Measurements from ENCODE around the gene FAM53B.
A peak's percentile ranks its signal among the peaks of the same experiment; 100 is the strongest.
"Not testable (repeated sequence)": the region's sequence is repeated elsewhere in the genome, so short reads cannot be mapped to it uniquely, and the experiment has no call there.

FAM53B gene, protein sequence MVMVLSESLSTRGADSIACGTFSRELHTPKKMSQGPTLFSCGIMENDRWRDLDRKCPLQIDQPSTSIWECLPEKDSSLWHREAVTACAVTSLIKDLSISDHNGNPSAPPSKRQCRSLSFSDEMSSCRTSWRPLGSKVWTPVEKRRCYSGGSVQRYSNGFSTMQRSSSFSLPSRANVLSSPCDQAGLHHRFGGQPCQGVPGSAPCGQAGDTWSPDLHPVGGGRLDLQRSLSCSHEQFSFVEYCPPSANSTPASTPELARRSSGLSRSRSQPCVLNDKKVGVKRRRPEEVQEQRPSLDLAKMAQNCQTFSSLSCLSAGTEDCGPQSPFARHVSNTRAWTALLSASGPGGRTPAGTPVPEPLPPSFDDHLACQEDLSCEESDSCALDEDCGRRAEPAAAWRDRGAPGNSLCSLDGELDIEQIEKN

DNA sequence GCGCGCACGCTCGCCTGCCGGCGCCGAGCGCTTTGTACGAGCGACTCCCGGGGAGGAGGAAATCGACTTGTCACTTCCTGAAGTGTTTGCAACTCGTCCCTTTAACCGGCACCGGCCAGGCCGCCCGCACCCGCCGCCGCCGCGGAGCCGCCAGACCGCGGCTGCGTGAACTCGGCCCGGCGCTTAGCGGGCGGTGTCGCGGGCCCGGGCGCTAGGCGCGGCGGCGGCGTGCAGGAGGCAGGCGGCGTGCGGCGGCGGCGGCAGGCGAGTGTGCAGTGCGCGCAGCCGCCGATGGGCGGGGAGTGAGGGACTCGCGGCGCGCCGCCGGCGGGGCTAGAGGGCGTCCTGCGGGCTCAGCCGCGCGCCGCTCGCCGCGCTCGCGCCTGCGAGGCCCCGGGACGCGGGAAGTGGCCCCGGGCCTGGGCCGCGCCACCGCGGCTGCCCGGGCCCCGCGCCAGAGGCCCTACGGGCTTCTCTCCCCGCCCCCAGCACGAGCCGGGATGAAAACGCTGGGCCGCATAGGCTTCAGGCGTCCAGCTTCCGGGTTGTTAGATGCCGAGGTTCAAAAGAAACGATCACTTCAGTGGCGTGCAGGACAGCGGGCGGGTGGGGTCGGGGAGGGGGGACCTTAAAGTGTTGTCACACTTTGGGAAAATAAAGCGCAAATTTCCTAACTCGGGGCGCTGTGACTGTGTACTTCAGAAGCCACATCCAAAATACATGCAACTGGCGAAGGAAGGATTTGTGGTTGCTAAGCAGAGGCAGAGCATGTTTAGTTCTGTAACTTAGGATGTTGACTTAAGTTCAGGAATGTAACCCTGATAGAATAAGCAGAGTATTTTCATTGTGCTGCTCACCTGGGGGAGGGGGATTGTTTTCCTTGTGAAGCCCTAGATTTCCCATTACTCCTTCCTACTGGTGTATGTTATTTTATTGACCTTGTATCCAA, at the start of gene FAM53B:
Gene FAM53B, minus strand, starts transcription at position 277 of the 949 bp plus-strand sequence. CDS start 37,665 bp downstream, outside the sequence.
- peak; percentile 75 for DNase-seq

DNA sequence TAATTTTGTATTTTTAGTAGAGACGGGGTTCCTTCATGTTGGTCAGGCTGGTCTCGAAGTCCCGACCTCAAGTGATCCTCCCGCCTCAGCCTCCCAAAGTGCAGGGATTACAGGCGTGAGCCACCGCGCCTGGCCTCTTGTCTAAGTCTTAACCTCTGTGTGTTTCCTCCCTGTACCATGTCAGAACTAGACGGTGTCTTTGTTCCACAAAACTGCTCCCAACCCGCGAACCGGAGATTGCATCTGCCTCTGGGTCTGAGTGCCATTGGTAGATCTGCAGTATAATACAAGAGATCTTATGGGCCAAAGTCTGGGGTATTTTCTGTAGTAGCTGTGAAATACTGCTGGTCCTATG, 48.8 kb upstream of the FAM53B start:
- DNase-seq: no peak

DNA sequence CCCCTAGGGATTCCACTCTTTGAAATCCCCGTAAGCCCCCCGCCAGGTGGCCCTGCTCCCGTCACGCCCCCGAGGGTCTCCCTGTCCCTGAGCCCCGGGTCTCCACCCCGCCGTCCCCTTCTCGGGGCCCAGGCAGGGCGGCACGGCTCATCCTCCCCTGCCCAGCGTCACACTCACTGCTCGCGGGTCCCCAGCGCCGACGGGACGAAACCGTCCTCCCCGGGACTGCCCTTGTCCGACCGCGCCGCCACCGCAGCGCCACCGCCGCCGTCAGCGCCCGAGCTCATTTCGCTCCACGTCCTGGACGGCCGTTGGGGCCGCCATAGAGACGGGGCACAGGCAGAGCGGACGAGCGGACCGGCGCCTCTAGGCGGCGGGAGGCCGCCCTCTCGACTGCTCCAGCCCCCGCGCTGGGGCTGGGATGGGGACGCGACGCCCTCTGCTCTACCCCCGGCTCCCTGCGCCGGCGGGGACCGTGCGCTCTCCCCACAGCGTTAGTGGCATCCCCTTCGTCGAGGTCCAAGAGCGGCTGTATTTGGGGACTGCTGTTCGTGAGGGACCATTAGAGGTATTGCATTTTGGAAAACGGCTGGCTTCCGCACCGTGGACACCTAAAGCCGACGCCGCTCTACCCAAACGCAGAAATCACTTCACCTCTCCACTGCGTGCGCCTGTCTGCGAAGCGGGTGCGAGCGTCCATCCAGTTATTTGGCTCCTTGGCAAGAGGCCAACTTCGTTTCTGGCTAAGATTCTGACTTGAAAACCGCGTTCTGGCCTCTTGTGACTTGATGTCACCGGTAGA, 47.6 kb upstream of the FAM53B start, which contains the start of gene EEF1AKMT2:
Gene EEF1AKMT2, minus strand, starts transcription at position 341 of the 802 bp plus-strand sequence. Its CDS starts 54 bp downstream, at position 287.
- peak; percentile 78 for DNase-seq

DNA sequence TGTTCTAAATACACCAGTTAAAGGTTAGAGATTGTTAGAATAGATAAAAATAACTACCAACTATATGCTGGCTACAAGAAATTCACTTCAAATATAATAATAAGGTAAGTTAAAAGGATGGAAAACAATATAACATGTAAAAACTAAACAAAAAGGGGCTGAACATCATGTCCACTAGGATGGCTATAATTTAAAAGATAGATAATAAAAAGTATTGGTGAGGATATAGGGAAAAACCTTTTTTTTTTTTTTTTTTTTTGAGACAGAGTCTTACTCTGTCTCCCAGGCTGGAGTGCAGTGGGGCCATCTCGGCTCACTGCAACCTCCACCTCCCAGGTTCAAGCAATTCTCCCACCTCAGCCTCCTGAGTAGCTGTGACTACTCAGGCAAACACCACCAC, 38.7 kb upstream of the FAM53B start:
- not testable (repeated sequence) for DNase-seq

DNA sequence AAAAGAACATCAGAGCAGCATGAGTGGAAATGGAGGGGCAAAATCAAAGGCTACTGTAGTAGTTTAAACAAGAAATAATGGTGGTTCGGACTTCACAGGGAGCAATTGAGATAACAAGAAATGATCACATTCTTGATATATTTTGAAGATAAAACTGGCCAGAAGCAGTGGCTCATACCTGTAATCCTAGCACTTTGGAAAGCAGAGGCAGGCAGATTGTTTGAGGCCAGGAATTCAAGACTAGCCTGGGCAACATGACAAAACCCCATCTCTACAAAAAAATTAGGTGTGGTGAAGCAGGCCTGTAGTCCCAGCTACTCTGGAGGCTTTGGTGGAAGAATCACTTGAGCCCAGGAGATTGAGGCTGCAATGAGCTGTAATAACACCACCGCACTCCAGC, 24.6 kb upstream of the FAM53B start:
- DNase-seq: no peak

DNA sequence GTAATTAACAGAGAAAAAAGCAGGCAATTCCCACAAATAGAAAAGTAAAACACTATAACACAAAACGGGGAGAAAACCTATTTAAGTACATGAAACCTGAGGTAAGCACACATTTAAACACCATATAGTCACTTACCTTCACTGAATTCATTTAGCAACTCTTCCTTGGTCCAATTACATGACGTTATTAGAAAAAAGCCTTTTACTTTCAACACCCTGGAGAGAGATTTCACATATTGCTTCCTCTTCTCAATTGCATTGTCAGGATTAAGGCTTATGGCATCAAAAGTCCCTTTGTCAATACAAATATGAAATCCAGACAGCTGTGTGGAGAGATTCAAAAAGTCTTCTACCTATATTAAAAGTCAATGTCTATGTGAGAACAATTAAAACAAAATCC, 21.1 kb upstream of the FAM53B start:
- no peak for DNase-seq

DNA sequence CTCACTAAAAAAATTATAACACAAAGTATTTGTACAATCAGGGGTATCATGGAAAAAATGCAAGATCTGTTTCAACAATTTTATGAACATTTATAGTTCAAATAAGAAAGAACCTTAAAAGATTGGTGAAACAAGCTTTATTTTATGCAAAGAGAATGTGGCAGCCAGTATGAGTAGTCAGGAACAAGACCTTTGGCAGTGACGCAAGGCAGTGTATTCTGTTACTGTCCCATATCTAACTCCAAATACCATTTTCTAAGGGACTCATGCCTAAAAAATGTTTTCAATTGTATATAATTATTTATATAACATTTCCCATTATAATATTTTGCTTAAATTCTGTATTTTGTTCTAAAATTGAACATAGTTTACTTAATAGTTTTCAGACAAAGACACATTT, 19.1 kb upstream of the FAM53B start:
- no peak for DNase-seq

DNA sequence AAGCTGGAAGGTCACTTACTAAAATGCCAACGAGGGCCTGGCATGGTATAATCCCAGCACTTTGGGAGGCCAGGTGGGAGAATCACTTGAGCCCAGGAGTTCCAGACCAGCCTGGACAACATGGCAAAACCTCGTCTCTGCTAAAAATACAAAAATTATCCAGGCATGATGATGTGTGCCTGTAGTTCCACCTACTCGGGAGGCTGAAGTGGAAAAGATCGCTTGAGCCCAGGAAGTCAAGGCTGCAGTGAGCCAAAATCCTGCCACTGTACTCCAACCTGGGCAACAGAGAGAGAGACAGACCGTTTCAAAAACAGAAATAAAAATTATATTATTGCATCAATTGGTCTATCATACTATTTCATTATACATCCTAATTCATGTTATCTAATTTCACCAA, 18.1 kb upstream of the FAM53B start:
- no peak for DNase-seq

DNA sequence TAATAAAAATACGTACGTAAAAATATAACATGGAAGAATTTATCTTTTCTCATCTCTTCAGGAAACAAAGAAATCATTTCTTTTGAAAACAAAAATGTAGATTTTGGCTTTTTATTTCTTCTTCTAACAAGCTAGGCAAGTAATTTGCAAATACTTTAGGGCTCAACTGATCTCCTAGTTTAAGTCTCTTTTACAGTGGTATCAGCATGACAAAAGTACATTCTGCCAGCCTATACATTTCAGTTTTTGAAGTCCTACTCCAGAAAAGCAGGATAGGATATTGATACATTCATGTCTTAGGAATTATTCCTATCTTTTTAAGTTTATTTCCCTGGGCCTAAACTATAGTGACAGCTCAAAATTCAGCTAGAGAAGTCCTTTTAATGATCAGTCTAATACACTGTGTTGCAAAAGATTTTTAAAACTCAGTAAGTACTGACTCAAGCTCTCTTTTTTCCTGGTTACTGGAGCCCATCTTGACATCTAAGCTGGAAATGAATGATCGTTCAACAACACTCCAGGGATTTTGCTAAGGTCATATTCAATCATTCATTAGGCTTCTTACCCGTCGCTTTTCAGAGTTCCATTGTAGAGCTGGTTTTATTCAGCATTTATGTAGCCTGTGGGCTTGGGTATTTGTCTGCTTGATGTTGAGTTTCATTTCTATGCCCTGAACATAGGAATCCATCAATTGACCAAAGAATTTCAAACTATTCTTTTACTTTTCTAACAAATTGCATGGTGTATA, 12.2 kb upstream of the FAM53B start:
- no peak for DNase-seq

DNA sequence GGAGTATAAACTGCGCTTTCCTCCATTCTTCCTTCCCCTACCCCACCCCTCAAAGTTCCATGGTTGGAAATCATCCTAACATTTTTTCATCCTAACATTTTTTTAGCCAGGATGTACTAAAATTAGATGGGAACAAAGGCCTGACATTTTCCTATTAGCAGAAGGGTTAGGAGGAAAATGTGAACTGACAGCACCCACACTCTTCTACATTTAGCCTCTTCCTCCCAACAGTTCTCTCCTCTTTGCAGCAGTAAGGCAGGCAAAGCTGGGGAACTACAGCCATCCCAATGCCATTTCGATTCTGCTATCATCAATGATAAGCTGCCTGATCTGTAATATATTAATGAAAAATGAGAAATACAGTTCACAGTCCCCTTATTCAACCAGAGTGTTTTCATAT, 11.4 kb upstream of the FAM53B start:
- no peak for DNase-seq

DNA sequence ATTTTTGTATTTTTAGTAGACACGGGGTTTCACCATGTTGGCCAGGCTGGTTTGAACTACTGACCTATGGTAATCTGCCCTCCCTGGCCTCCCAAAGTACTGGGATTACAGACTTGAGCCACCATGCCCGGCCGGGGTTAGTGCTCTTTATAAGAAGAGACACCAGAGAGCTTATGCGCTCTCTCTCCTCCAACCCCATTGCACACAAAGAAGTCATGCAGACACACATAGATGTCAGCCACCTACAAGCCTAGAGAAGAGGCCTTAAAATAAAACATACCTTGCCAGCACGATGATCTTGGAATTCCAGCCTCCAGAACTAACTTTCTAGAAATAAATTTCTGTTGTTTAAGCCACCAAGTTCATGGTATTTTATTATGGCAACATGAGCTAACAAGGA, 10.0 kb upstream of the FAM53B start:
- DNase-seq: no peak

DNA sequence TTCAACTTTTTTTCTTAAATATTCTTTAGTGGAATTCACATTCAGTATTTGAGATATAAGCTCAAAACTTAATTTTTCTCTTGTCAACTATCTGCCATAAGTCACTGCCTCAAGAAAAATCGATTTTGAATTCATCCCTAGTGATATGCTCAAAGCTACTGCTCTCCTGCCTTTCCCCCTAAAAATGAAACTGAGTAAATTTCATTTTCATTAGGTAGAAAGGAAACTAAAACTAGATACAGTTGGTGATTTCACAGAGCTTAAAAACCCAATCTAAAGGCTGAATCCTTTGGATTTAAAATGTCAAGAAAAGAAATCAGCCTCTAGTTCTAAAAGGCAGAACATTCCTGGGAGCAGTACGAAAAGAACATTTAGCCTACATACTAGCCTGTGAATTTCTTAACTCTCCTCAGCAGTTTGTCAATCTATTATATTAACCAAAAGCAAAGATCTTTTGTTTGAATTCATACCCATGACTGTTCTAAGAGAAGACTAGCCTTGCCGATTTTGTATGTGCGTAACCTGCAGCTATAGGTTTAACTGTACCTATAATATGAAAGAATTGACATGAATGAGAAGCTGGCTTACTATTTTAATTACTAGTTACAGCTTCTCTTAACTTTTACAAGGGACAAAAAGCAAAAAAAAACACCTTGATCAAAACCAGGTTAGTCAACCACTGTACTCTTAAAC, 4.9 kb upstream of the FAM53B start:
- DNase-seq: no peak

DNA sequence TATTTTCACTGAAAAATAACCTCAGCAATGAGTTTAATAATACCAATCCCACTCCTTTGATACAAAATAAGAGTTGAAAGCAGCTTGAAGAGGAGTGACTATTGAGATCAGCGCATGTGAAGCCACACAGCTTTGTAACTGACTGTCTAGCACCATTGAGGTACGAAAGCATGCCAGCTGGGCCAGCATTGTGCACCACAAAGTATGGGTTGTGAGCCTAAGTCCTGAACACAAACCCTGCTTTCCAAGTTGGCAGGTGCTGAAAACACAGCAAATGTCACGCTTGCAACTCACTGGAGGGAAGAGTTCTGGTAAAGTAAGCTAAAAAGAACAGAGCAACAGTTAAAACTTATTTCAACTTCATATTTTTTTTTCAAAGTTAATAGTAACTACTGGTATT, 4.0 kb upstream of the FAM53B start:
- no peak for DNase-seq

DNA sequence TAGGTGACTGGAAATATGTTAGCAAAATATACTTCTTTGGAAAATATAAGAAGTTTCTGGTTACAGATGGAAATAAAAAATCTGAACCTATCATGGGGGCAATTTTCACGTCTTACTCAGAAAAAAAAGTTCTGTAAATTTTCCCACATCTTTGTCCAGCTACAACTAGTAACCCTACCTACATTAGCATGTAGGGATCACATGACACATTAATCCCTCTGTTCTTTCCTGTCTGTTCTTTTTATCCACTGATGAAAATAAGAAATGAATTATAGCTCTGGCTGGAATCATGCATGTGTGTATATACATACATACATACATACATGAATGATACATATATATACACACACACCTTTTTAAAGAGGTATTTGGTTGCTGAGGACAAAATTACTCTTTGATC, 3.6 kb upstream of the FAM53B start:
- DNase-seq: no peak

DNA sequence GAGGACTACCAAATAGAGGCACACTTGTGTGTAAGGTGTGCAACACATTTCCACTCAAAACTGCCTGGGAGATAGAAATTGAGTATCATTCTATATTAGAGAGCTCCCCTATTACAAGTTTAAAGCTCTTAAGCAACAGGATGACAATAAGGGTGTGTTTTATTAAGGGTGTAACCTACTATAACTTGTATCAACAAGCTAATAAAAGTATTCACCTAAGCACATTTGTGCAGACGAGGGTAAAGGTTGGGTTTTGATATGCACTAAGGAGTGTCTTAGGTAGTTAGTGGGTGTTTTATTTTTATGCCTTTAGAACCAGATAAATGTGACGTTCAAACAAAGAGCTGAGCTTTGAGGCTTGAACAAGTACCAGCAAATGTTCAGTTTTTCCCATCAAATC, 2.8 kb upstream of the FAM53B start:
- DNase-seq: no peak

DNA sequence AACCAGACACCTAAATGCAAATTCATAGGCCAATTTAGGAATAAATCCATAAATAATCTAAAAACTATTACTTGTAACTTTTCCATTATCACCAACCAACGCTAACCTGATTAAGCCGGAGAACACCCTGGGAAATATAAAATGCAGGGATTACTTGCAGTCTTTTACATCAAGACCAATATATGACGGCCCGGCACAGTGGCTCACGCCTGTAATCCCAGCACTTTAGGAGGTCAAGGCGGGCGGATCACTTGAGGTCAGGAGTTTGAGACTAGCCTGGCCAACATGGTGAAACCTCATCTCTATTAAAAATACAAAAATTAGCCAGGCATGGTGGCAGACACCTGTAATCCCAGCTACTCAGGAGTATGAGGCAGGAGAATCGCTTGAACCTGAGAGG, 2.3 kb upstream of the FAM53B start:
- DNase-seq: not testable (repeated sequence)

DNA sequence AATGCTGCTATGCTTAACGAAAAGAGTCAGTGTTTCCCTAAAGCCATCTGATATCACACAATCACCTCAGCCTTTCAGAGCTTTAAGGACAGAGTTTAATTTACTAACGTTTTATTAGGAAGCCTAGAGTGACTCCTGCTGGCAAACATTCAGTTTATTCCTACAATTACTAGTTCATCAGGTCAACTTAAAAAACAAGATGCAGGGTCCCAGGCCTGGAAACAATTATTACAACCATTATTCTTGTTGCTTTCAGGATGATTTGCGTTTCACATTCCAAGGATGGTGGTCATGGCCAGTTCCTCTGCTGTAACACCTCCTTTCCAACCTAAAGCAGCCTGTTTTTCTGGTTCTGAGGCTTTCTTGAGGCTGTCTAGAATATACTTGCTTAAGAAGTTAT, 1.5 kb upstream of the FAM53B start:
- no peak for DNase-seq

DNA sequence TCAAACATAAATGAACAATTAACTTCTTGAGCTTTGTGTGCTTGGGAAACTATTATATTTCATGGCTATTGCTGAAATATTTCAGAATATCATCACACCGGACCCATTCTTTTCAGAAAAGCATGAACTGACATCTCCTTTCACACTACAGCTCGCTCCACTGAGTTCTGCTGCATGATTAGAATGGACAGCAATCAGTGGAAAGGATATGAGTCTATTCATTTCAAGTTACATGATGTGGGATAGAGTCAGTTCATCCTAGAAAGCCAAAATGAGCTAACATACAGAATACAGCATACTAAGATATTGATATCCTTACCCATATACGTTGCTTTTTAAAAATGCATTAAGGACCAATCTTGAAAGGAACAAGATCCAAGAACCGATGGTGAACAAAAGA, 1.1 kb upstream of the FAM53B start:
- DNase-seq: no peak

DNA sequence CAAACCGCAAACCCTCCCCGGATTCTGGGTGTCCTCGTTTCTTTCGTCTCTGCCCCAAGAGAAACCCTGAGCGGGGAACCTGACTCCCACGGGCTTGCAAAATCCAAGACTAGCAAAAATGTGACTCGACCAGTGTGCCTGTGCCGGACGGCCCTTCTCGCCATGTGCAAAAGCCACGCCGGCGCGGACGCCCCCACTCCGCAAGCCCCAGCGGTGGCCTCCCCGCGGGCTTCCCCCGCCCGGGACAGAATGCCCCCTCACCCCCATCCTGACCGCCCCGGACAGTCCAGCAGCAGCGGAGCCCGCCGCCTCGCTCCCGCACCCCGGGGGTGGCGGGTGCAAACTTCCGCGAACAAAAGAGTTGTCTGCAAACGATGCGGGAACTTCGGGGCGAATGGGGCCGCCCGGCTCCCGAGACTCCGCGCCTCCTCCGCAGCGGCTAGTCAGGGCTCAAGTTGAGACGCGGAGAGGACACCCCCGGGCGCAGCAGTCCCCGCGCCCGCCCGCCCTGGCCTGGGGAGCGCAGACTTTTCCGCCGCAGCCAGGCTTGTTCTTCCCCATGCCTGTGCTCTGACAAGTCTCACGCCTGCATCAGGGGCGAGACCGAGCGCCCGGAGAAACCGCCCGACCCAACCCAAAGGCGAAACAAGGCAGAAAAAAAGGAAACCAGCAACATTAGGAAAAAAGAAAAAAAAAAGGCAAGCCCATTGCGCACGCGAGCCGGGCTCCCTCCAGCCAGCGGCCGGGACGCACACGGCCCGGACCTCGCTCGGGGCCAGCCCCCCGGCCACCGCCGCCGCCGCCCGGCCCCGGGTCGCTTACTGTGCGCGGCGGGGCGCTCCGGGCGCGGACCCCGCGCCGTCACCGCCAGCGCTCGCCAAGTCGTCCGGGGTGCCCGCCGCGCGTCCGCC, 732 bp downstream of the FAM53B start:
- no peak for DNase-seq

DNA sequence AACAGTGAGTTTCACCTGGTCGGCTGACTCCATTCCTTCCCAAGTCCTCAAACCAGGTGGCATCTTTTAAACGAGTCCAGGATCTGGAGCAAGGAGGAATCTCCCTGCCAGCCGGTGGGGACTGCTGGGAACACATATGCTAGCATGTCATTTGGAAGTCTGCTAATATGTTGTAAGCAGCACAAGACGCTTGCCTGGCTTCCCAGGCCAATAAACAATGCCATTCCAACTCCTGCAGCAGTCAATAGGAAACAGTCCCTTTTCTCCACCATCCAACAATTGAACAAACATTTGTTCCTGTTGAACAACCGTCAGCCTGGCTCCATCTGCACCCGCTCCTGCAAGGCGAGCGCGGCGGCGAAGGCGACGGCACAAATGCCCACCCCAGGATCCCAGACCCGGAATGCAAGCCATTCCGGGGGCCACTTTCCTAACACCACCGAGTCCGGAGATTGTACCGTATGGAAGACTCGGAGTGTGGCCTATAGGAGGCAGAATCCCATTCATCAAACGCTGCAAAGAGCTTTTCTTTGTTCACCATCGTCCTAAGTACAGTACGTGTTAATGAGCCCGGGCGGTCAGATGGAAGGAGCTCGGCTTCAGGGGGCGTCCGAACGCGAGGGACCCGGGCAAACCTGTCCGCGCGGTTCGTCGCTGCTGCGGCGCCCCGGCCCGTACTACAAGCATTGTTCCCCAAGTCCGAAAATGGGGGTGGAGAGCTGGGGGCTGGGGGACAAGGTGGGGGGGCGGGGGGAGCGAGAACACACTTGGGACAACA, 1.6 kb downstream of the FAM53B start:
- DNase-seq: no peak

Data from activated gamma-delta T cell treated with Interleukin-2 at 50 U/mL for 16 hours (primary cell).